Measurements from ENCODE around the gene FUOM.
A peak's percentile ranks its signal among the peaks of the same experiment; 100 is the strongest.
"Not testable (repeated sequence)": the region's sequence is repeated elsewhere in the genome, so short reads cannot be mapped to it uniquely, and the experiment has no call there.

FUOM gene

GRCh38 chr10:133329491-133330202 lies 28.2 kb downstream of the FUOM start:
- DNase-seq (ENCODE audit: low spot score) = peak; percentile 72

DNA sequence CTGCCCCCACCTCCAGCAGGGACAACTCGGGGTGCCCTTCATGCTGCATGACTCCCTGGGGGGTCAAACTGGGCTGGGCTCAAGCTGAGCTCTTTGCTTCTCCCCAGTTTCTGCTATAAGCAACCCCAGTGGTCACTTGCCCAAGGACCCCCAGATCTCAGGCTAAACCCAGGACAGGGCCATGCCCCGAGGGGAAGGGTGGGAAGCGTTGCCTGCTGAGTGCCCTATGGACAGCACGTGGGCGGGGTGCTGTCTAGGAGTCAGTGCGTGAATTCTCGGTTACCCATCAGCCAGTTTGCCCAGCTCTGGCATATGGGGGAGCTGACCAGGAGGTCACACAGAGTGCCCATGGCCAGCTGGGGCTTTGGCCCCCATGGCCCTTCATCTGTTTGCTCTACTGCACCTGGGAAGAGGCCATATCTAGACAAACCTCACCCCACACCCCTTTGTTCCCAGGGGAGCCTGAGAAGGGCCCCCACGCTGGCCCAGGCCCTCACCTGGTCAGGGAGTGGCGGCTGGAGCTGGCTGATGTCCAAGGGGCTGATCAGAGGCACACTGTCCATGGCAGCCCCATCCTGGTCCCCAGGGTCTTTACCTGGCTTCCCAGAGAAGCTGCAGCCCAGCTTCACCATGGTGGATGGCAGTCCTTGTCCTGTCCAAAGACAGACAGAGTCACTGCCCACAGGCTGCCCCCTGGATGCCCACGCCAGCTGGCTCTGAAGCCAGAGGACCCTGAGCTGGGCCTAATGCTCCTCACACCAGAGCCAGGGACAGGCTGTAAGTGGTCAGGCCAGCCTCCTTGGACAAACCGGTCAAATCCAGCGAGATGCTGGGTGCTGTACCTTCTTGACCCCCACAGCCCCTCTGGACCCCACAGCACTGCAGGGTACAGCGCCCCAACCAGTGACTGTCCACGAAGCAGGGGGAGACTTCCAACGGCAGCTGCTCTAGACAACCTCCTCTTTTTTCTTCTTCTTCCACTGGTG lies 29.2 kb downstream of the FUOM start:
- no peak for DNase-seq (ENCODE audit: low spot score)

GRCh38 chr10:133327651-133328357 lies 30.0 kb downstream of the FUOM start:
- no peak for DNase-seq (ENCODE audit: low spot score)

DNA sequence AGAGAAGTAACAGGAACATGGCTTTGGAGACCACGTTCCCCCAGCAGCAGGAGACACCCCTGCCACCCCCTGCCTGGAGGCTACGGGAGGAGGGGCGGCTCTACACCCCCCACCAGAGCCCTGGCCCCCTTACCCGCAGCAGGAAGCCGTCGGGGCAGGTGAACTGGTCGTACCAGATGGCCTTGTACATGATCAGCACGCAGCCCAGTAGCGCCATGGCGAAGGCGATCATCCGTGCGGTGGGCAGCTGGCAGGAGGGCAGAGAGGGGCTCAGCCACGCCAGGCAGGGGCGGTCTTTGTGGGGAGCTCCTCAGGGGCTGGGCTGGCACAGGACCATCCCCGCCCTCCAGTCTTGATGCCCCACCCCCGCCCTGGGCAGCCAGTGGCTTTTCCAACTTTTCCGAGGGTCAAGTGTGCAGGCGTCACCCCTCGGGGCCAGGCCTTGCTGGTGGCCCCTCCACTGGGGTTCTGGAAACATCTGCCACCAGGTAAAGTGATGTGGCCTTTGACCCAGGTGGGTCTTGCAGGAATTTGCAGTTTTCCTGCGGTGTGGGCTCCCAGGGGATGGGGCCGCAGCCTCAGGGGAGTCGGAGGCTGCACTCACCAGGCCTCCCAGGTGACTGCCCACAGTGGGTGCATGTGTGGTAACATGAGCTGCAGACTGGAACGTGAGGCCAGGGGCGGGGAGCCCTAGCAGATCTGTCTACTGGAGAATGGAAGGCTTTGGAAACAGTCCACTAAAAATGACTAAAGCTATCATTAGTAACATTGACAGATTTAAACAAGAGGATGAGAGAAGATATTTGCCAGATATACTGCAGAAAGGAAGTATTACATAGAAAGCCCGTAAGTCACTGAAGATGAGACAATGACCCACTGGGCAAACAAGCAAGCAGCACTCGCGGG lies 30.8 kb downstream of the FUOM start:
- DNase-seq (ENCODE audit: low spot score) = no peak

- DNase-seq (ENCODE audit: low spot score) = no peak
Measured at GRCh38 chr10:133326223-133326551, 31.6 kb downstream of the FUOM start.

GRCh38 chr10:133325440-133326222 lies 32.2 kb downstream of the FUOM start:
- no peak for DNase-seq (ENCODE audit: low spot score)

GRCh38 chr10:133324857-133325260 lies 33.0 kb downstream of the FUOM start:
- no peak for DNase-seq (ENCODE audit: low spot score)

GRCh38 chr10:133324198-133324792 lies 33.5 kb downstream of the FUOM start:
- DNase-seq (ENCODE audit: low spot score) = peak; percentile 80

DNA sequence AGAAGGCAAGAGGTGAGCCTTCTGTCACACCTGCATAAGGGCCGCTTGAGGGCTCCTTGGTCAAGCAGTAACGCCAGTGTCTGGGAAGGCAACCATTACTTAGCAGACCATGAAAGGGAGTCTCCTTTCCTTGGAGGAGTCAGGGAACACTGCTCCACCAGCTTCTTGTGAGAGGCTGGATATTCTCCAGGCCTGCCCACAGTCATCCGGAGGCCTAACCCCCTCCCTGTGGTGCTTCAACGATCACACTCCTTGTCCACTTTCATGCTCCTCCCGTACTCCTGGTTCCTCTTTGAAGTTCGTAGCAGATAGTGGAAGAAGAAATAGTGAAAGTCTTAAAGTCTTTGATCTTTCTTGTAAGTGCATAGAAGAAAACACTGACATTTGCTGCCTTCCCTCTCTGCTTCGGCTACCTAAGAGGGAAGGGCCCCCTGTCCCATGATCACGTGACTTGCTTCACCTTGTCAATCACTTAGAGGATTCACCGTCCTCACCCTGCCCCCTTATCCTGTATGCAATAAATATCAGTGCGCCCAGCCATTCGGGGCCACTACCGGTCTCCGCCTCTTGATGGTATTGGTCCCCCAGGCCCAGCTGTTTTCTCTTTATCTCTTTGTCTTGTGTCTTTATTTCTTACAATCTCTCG lies 35.6 kb downstream of the FUOM start:
- DNase-seq (ENCODE audit: low spot score) = not testable (repeated sequence)

DNA sequence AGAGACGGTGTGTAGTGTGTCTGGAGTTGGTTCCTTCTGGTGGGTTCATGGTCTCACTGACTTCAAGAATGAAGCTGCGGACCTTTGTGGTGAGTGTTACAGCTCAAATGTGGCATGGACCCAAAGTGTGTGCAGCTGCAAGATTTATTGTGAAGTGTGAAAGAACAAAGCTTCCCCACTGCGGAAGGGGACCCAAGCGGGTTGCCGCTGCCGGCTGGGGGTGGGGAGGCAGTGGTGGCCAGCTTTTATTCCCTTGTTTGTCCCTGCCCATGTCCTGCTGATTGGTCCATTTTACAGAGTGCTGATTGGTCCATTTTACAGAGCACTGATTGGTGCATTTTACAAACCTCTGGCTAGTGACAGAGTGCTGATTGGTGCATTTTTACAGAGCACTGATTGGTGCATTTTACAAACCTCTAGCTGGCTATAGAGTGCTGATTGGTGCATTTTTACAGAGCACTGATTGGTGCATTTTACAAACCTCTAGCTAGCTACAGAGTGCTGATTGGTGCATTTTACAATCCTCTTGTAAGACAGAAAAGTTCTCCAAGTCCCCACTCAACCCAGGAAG lies 36.9 kb downstream of the FUOM start:
- DNase-seq (ENCODE audit: low spot score) = not testable (repeated sequence)

DNA sequence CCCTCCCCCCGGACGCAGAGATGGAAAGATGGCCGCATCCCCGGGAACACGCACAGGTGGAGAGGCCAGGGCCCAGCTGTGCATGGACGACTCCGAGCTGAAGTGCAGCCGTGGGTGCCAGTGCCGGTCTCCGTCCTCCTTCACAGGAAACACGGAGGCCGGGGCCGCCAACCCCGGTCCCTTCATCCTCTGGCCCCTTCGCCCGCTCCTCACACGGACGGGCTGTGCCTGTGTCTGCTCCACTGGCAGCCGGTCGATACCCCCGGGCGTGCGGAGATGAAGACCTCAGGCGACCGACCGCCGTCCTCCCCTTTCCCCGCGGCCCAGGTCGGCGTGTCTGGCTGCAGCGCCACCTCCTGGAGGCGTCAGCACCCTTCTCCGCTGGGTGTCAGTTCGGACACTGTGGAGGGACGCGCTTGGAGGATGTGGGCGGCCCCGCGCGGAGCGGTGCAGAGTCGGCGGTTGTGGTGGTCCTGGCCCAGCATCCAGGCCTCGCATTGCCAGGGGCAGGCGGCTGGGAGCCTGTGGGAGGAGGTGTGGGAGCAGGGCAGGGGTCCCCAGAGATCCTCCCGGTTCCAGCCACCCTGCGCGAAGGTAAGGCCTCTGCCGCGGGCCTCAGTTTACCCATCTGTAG lies 39.2 kb downstream of the FUOM start:
- peak; percentile 69 for DNase-seq (ENCODE audit: low spot score)

DNA sequence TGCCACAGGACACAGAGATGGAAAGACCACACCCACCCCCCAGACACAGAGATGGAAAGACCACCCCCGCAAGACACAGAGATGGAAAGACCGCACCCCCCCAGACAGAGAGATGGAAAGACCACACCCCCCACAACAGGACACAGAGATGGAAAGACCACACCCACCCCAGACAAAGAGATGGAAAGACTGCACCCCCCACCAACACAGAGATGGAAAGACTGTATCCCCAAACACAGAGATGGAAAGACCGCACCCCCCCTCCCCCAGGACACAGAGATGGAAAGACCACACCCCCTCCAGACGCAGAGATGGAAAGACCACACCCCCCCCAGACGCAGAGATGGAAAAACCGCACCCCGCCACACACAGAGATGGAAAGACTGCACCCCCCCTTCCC lies 41.1 kb downstream of the FUOM start:
- no peak for DNase-seq (ENCODE audit: low spot score)

GRCh38 chr10:133316266-133316665 lies 41.6 kb downstream of the FUOM start:
- peak; percentile 10 for DNase-seq (ENCODE audit: low spot score)

DNA sequence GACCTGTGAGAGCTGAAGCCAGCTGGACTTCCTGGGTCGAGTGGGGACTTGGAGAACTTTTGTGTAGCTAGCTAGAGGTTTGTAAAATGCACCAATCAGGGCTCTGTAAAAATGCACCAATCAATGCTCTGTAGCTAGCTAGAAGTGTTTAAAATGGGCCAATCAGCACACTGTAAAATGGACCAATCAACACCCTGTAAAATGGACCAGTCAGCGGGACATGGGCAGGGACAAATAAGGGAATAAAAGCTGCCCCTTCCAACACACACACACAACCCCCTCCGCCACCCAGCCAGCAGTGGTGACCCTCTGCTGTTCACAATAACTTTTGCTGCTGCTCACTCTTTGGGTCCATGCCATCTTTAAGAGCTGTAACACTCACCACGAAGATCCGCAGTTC lies 42.0 kb downstream of the FUOM start:
- DNase-seq (ENCODE audit: low spot score) = peak; percentile 38

DNA sequence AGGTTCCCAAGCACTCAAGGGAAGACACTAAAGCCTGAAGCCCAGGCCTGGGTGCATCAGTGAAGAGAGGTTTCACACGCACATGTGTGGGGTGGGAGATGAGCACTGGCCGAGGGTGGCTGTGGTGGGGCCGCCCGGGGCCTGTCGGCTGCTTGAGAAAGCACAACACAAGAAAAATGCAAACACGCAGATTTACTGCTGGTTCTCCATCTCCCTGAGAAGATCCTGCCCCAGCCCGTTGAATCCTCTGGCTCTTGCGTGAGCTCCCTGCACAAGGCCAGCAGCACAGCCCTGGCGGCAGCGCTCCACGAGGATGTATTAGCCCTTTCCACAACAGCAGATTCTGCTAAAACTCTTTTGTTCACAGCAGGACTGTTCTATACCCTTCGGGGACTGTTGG lies 42.9 kb downstream of the FUOM start:
- DNase-seq (ENCODE audit: low spot score) = no peak

GRCh38 chr10:133313192-133313591 lies 44.6 kb downstream of the FUOM start:
- no peak for DNase-seq (ENCODE audit: low spot score)

- no peak for DNase-seq (ENCODE audit: low spot score)
Measured at GRCh38 chr10:133312769-133313145, 45.1 kb downstream of the FUOM start.

GRCh38 chr10:133312016-133312768 lies 45.6 kb downstream of the FUOM start:
- DNase-seq (ENCODE audit: low spot score) = no peak

Data from SW480 (cell line).